Adrenal gland (tissue), 5 donors: ENCODE data around the gene GPC6.

Source experiments
- CTCF ChIP-seq, 6 experiments: fragments of 450-650 bp in 4 of 6; fragments of 200-600 bp in 2 of 6; sonication (generic) in 1 of 6; IDR thresholded peaks; 1 replicate in 5 of 6; 2 replicates in 1 of 6; pipeline versions ENCODE4 v1.5.1 to v1.8.0; 2016 to 2021; ENCODE audit warnings: antibody characterized with exemption in 6 of 6, mild to moderate bottlenecking in 2 of 6, moderate library complexity in 1 of 6
- POLR2A ChIP-seq, 2 donors: fragments of 450-650 bp; IDR thresholded peaks; one replicate each; pipeline ENCODE4 v1.6.1; 2017; ENCODE audit warnings: antibody characterized with exemption in 2 of 2, mild to moderate bottlenecking in 2 of 2, moderate library complexity in 1 of 2
- donor health status: DM: no; HTN: no; CAD: no.

GRCh38 chr13:93377196-93377595 is 150.6 kb downstream of the GPC6 start:
- TF ChIP-seq CTCF (IDR thresholded peaks at IDR 0.05) (no peak), POLR2A (IDR thresholded peaks at IDR 0.05) (no peak)
